Neural crest cell (in vitro differentiated cells): ENCODE results near the gene GP2. TPM values are rescaled to one million over a fixed set of nuclear protein-coding genes. Genes with fewer than 3 reads are reported as not detected.

Experiments
- DNase-seq: peaks from one replicate; pipeline ENCODE4 v3.0.0; 2021; ENCODE audit warnings: low read depth, mixed read lengths, low spot score
- H3K27ac Mint-ChIP-seq: one replicate; pipeline ENCODE4 v1.8.0; 2021; ENCODE audit warnings: mild to moderate bottlenecking, mixed read lengths; ENCODE audit not compliant: unreplicated experiment
- H3K27me3 Mint-ChIP-seq: 2 replicates; pipeline ENCODE4 v1.8.0; 2021; ENCODE audit warnings: low read depth, mild to moderate bottlenecking, mixed read lengths
- H3K36me3 Mint-ChIP-seq: 2 replicates; pipeline ENCODE4 v1.8.0; 2021; ENCODE audit warnings: low read depth, mild to moderate bottlenecking, mixed read lengths
- H3K4me1 Mint-ChIP-seq: 2 replicates; pipeline ENCODE4 v1.8.0; 2021; ENCODE audit warnings: mixed read lengths
- H3K4me3 Mint-ChIP-seq: one replicate; pipeline ENCODE4 v1.8.0; 2021; ENCODE audit warnings: mild to moderate bottlenecking, mixed read lengths
- H3K9me3 Mint-ChIP-seq: 2 replicates; pipeline ENCODE4 v1.8.0; 2021; ENCODE audit warnings: mixed read lengths
- total RNA-seq: library from RNA; stranded (reverse); gene quantifications from 2 replicates; pipeline ENCODE4 v1.2.1, GENCODE V29; 2021
- TF ChIP-seq, protein P1 (sequence below): fragments of 200-600 bp; sonication (generic); conservative IDR thresholded peaks from 2 replicates; pipeline ENCODE4 v1.5.0; 2021; ENCODE audit warnings: antibody characterized with exemption, mild to moderate bottlenecking

GP2 gene
- total RNA-seq, 1 donor from 2014 or later, result not detected

GRCh38 chr16:20307240-20307671 lies 20.1 kb downstream of the GP2 start:
- peaks cover 46% of the 10 kb centered on the region for H3K27me3 Mint-ChIP-seq
- TF ChIP-seq, protein P1, sequence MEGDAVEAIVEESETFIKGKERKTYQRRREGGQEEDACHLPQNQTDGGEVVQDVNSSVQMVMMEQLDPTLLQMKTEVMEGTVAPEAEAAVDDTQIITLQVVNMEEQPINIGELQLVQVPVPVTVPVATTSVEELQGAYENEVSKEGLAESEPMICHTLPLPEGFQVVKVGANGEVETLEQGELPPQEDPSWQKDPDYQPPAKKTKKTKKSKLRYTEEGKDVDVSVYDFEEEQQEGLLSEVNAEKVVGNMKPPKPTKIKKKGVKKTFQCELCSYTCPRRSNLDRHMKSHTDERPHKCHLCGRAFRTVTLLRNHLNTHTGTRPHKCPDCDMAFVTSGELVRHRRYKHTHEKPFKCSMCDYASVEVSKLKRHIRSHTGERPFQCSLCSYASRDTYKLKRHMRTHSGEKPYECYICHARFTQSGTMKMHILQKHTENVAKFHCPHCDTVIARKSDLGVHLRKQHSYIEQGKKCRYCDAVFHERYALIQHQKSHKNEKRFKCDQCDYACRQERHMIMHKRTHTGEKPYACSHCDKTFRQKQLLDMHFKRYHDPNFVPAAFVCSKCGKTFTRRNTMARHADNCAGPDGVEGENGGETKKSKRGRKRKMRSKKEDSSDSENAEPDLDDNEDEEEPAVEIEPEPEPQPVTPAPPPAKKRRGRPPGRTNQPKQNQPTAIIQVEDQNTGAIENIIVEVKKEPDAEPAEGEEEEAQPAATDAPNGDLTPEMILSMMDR, result no peak
- H3K36me3 Mint-ChIP-seq, result no peaks in the 10 kb centered on the region
- H3K4me3 Mint-ChIP-seq, result no peak overlapping the region
- DNase-seq, result no peak
- H3K9me3 Mint-ChIP-seq, result no peaks in the 10 kb centered on the region
- no peak overlapping the region for H3K27ac Mint-ChIP-seq
- H3K4me1 Mint-ChIP-seq, result no peaks in the 10 kb centered on the region

DNA sequence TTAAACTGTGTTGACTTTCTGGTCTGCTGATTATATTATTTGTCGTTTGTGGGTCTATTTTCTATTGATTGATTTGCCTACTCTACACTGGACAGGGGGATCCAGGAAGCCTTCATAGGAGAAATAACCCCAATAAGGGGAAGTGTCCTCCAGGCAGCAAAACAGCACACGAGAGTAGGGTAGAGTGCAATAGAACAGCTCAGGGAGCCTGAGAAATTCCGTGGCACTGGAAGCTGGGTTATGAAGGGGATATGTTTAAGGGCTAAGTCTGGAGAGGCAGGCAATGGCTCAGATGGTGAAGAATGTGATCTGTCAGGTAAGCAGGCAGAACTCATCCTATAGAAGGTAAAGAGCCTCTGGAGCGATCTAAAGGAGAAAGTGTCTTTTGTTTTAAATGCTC lies 20.9 kb downstream of the GP2 start:
- Mint-ChIP-seq H3K27me3 (peaks cover 48% of the 10 kb centered on the region), H3K36me3 (no peaks in the 10 kb centered on the region), H3K9me3 (no peaks in the 10 kb centered on the region), H3K4me3 (no peak overlapping the region), H3K27ac (no peak overlapping the region), H3K4me1 (no peaks in the 10 kb centered on the region)
- TF ChIP-seq, protein P1, result no peak
- DNase-seq, result no peak

DNA sequence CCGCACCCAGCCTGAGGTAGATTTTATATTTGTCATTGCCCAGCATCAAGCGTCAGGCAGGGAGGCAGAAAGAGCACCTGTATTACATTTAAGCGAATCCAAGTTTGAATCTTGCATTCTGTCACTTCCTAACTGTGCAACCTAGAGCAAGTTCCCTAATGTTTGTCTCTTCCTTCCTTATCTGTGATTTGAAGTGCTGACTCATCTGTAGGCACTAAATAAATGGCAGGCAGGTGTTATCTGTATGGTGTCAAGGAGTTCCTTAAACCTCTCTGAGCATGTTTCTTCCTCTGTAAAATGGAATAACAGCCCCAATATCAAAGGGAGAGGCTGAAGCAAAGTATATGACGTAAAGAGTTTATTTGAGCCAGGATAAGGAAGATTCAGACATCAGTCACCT lies 24.3 kb downstream of the GP2 start:
- Mint-ChIP-seq H3K27me3 (peaks cover 64% of the 10 kb centered on the region), H3K9me3 (peaks cover 3% of the 10 kb centered on the region)

DNA sequence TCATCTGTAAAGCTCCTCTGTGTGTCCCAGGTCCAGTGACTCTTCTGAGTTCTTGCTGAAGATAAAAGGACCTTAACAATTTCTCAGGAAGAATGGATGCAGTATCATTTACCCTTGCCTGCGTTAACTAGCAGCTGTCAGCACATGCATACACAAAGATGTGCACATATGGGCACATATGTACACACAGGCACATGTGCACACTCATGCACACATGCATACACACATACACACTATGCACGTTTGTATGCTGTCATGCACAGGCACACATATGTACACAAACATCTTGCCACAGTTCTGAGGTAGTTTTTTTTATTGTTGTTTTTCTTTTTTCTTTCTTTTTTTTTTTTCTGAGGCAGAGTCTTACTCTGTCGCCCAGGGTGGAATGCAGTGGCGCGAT lies 24.9 kb downstream of the GP2 start:
- DNase-seq, result no peak
- Mint-ChIP-seq H3K27me3 (peaks cover 68% of the 10 kb centered on the region), H3K9me3 (peaks cover 3% of the 10 kb centered on the region), H3K36me3 (no peaks in the 10 kb centered on the region), H3K4me1 (no peaks in the 10 kb centered on the region), H3K4me3 (no peak overlapping the region), H3K27ac (no peak overlapping the region)
- TF ChIP-seq, protein P1, result no peak

More for the DNA sequence above, 24.3 kb downstream of the GP2 start:
- no peak overlapping the region for H3K4me3 Mint-ChIP-seq
- no peaks in the 10 kb centered on the region for H3K36me3 Mint-ChIP-seq
- no peak for DNase-seq
- no peaks in the 10 kb centered on the region for H3K4me1 Mint-ChIP-seq
- TF ChIP-seq, protein P1, result no peak
- H3K27ac Mint-ChIP-seq, result no peak overlapping the region

GRCh38 chr16:20301840-20302239 lies 25.5 kb downstream of the GP2 start:
- no peak for DNase-seq
- no peaks in the 10 kb centered on the region for H3K4me1 Mint-ChIP-seq
- peaks cover 68% of the 10 kb centered on the region for H3K27me3 Mint-ChIP-seq
- TF ChIP-seq, protein P1, result no peak
- peaks cover 3% of the 10 kb centered on the region for H3K9me3 Mint-ChIP-seq
- H3K36me3 Mint-ChIP-seq, result no peaks in the 10 kb centered on the region
- no peak overlapping the region for H3K27ac Mint-ChIP-seq
- no peak overlapping the region for H3K4me3 Mint-ChIP-seq
